Measurements from ENCODE around the gene RUSF1.

GRCh38 chr16:31439519-31439918, 68.7 kb downstream of the RUSF1 start:
- TF ChIP-seq YY1 (IDR thresholded peaks at IDR 0.05; ENCODE audit: insufficient read depth, insufficient read length) (no peak), ZNF274 (IDR thresholded peaks at IDR 0.05; ENCODE audit: low read depth, low read length) (no peak), SUZ12 (IDR thresholded peaks at IDR 0.05; ENCODE audit: extremely low read depth, insufficient read depth, insufficient read length) (no peak)
